GM10248 (cell line): ENCODE results near the gene CHD5.
"Not testable (repeated sequence)": the region's sequence is repeated elsewhere in the genome, so short reads cannot be mapped to it uniquely, and the experiment has no call there.

ENCODE experiments used
- CTCF ChIA-PET: fragments of 300-600 bp; sonication (Branson Sonifier 250); formaldehyde crosslinking; extraction: SDS; loops from one replicate; lab custom pipeline; 2021; ENCODE audit warnings: antibody characterized with exemption; lab: Yijun Ruan, JAX
- POLR2A ChIA-PET: fragments of 350-650 bp; sonication (Branson Sonifier 250); formaldehyde crosslinking; extraction: SDS; loops from one replicate; lab custom pipeline; 2020; ENCODE audit warnings: antibody characterized with exemption; lab: Yijun Ruan, JAX
- DNase-seq: peaks from one replicate; pipeline ENCODE4 v3.0.0; 2012; ENCODE audit errors: extremely low spot score
- TF ChIP-seq, protein P1 (sequence below): IDR thresholded peaks from 2 replicates; pipeline ENCODE4 v1.5.1; 2012; ENCODE audit warnings: mild to moderate bottlenecking, low read depth; ENCODE audit errors: extremely low read depth, missing control alignments, control extremely low read depth

The CHD5 gene

DNA sequence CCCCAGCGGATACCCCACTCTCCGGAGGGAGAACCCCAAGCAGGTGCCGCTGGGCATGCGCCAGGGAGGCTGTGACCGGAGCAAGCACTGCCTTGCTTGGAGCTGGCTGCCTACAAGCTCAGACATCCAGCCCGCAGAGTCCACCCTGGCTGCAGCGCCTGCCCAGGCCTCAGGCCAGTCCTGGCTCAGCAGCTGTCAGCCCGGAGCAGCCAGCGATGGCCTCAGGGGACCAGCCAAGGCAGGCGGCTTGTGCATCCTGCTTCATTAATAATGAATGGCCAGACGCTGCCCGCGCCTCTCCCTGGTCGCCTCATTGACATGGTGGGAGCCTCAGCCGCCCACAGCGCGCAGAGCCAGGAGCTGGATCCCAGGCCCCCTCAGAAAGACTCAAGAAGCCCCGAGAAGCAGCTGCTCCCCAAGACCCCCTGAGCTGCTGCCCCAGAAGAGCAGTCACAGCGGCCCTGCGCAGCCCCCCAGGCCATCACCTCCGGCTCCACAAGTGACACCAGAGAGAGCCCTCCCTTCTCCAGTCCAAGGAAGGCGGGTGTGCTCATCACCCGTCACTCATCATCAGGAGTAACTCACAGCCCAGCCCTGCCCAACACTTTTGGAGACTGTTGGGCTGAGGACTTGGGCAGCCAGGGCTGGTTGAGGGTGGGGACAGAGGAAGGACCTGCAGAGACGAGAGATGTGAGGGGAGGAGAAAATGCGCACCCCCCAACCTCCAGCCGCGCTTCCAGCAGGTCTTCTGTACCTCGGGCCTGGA lies 114.8 kb downstream of the CHD5 start:
- ChIA-PET CTCF (no interaction called here), POLR2A (no interaction called here)
- no peak for DNase-seq
- TF ChIP-seq, protein P1, sequence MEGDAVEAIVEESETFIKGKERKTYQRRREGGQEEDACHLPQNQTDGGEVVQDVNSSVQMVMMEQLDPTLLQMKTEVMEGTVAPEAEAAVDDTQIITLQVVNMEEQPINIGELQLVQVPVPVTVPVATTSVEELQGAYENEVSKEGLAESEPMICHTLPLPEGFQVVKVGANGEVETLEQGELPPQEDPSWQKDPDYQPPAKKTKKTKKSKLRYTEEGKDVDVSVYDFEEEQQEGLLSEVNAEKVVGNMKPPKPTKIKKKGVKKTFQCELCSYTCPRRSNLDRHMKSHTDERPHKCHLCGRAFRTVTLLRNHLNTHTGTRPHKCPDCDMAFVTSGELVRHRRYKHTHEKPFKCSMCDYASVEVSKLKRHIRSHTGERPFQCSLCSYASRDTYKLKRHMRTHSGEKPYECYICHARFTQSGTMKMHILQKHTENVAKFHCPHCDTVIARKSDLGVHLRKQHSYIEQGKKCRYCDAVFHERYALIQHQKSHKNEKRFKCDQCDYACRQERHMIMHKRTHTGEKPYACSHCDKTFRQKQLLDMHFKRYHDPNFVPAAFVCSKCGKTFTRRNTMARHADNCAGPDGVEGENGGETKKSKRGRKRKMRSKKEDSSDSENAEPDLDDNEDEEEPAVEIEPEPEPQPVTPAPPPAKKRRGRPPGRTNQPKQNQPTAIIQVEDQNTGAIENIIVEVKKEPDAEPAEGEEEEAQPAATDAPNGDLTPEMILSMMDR, result no peak

DNA sequence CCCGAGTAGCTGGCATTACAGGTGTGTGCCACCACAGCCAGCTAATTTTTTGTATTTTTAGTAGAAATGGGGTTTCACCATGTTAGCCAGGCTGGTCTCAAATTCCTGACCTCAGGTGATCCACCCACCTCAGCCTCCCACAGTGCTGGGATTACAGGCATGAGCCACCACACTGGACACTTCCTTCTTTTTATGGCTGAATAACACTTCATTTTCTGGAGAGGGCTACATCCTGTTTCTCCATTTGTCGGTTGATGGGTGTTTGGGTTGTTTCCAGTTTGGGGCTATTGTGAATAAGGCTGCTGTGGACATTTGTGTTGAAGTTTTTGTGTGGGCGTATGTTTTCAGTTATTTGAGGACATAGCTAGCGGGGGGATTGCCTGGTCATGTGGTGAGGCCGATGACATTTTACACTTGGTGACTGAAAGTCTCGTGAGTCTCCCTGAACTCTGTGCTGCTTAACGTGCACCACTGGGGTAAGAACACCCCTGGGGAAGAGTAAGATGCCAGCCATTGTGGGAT lies 116.5 kb downstream of the CHD5 start:
- CTCF ChIA-PET, POLR2A ChIA-PET, DNase-seq: not testable (repeated sequence)

DNA sequence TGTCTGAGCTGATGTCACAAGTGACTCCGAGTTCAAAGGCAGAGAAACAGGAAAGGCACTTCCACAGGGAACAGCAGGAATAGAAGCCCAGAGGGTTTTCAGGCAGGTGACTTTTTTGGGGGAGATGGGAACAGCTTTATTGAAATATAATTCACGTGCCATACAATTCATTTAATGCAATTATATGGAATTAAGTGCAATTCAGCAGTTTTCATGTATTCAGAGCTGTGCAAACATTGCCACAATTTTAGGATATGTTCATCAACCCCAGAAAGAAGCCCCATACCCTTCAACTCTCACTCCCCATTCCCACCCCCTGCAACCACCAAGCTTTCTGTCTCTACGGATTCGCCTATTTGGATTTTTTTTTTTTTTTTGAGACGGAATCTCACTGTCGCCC lies 117.5 kb downstream of the CHD5 start:
- TF ChIP-seq, protein P1, result no peak
- POLR2A ChIA-PET, result interaction anchor here (0.5 kb wide), 1 partner anchor 331 kb away, joined by 3 read pairs; the partner anchor contains the start of gene ACOT7
- CTCF ChIA-PET, result interaction anchor here (1.1 kb wide), 1 partner anchor 21 kb away, joined by 3 read pairs; no protein-coding TSS in a partner anchor
- no peak for DNase-seq

DNA sequence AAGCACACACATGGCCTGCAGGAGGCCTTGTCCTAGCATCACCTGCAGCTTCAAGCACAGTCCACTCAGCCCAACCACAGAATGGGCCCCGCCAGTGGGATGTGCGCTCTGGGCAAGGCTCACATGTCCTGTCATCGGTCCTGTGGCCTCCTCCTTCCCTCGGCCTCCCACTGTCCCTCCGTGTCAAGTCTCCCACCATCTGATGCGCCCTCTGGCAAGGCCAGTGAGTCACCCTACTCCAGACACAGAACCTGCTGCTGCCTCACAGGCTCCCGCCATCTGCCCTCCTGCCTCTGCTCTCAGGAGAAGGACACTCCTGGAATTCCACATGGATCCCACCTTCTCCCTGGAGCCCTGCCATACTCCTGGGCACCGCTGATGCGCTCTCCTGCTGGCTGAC lies 120.3 kb downstream of the CHD5 start:
- TF ChIP-seq, protein P1, result no peak
- ChIA-PET POLR2A (no interaction called here), CTCF (no interaction called here)
- no peak for DNase-seq

DNA sequence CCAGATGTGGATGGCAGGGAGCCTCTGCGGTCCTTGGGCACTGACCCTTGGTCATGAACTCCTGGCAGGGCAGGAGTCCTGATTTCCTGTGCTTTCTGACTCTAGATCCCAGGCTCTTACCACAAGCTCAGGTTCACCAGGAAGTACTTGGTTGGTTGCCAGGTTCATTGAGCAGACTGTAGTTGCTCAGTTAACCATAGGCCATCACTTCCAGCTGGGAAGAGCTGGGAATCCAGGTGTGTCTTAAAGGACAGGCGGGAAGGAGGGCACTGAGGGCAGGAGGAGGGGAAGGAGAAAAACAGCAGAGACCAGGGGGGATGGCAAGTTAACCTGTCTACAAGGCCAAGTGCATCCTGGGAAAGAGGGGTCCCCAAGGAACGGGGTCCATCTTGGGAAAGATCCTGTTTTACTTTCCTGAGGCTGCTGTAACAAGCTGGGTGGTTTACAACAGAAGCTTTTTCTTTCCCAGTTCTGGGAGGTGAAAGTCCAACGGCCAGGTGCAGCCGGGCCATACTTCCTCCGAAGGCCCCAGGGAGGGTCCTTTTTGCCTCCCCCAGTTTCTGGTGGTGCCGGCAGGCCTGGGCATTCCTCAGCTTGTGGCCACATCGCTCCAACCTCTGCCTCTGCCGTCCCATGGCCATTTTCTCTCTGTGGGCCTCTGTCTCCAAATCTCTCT lies 122.8 kb downstream of the CHD5 start:
- CTCF ChIA-PET, result interaction anchor here (1.5 to 2.1 kb wide), 2 partner anchors 9 to 13 kb away, joined by 4 to 6 read pairs; no protein-coding TSS in a partner anchor
- TF ChIP-seq, protein P1, result no peak

DNA sequence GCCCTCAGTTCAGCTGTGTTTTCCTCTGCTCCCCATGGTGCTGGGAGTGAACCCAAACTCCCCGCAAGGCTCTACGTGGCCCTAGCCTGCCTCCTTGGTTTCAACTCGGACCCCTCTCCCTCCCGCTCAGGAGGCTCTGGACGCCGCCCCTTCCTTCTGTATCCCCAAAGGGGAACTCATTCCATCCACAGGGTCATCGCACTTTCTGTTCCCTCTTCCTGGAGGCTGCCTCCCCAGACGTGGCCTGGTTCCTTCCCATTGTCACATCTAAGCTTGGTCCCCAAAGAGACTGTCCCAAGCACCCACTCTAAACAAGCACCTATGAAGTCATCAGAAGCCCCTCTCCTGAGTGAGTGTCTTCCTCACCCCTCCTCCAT lies 123.6 kb downstream of the CHD5 start:
- ChIA-PET POLR2A (no interaction called here), CTCF (interaction anchor here (1.4 to 2.1 kb wide), 2 partner anchors 9 to 13 kb away, joined by 3 to 6 read pairs; no protein-coding TSS in a partner anchor)
- TF ChIP-seq, protein P1, result no peak
- no peak for DNase-seq

More for the DNA sequence above, 122.8 kb downstream of the CHD5 start:
- no peak for DNase-seq
- POLR2A ChIA-PET, result no interaction called here
